DND-41 (cell line): ENCODE results near the gene KRTAP5-10.

ENCODE experiments used
- CTCF ChIP-seq: IDR thresholded peaks from 2 replicates; pipeline ENCODE4 v1.5.1; 2012; ENCODE audit warnings: borderline replicate concordance, low read length, moderate library complexity, mild to moderate bottlenecking; ENCODE audit not compliant: poor library complexity, severe bottlenecking; ENCODE audit errors: extremely low read depth
- EZH2 ChIP-seq: IDR thresholded peaks from 3 replicates; pipeline ENCODE4 v1.6.1; 2012; ENCODE audit warnings: borderline replicate concordance, low read depth, mild to moderate bottlenecking, moderate library complexity, low read length, inconsistent platforms; ENCODE audit not compliant: severe bottlenecking

DNA sequence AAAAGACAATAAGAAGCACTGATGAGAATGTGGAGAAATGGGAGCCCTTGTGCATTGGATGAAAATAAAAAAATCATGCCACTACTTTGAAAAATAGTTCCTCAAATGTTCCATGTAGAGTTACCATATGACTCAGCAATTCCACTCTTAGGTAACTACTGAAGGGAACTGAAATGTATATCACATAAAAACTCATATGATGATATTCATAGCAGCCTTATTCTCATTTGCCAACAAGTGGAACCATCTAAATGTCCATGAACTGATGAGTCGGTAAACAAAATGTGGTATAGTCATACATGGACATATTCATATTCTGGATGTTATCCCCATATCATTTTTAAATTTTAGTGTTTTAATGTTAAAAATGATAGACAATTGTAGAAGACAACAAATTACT lies 13.7 kb upstream of the KRTAP5-10 start:
- no peak for TF ChIP-seq CTCF
- no peak for TF ChIP-seq EZH2
